ENCODE data around the gene MTM1.

MTM1 gene

GRCh38 chrX:150607201-150607600, 38.8 kb downstream of the MTM1 start:
- no peak for DNase-seq

- DNase-seq = no peak
Measured at GRCh38 chrX:150610043-150610442, 41.6 kb downstream of the MTM1 start.

- DNase-seq = no peak
Measured at GRCh38 chrX:150610446-150610845, 42.0 kb downstream of the MTM1 start.

- no peak for DNase-seq
Measured at GRCh38 chrX:150615356-150615755, 46.9 kb downstream of the MTM1 start.

GRCh38 chrX:150616179-150616862, 47.9 kb downstream of the MTM1 start:
- DNase-seq = no peak

GRCh38 chrX:150616863-150617198, 48.4 kb downstream of the MTM1 start:
- DNase-seq = no peak

- DNase-seq = no peak
Measured at GRCh38 chrX:150621652-150622051, 53.2 kb downstream of the MTM1 start.

- DNase-seq = no peak
Measured at GRCh38 chrX:150623583-150623982, 55.2 kb downstream of the MTM1 start.

- no peak for DNase-seq
Measured at GRCh38 chrX:150625097-150625496, 56.7 kb downstream of the MTM1 start.

- no peak for DNase-seq
Measured at GRCh38 chrX:150625875-150626274, 57.5 kb downstream of the MTM1 start.

GRCh38 chrX:150627957-150628356, 59.5 kb downstream of the MTM1 start:
- DNase-seq = no peak

GRCh38 chrX:150635952-150636351, 67.5 kb downstream of the MTM1 start:
- no peak for DNase-seq

- no peak for DNase-seq
Measured at GRCh38 chrX:150642423-150642822, 74.0 kb downstream of the MTM1 start.

GRCh38 chrX:150643271-150643670, 74.8 kb downstream of the MTM1 start:
- DNase-seq = no peak

- no peak for DNase-seq
Measured at GRCh38 chrX:150643958-150644357, 75.5 kb downstream of the MTM1 start.

GRCh38 chrX:150644422-150644821, 76.0 kb downstream of the MTM1 start:
- DNase-seq = no peak

- no peak for DNase-seq
Measured at GRCh38 chrX:150647331-150647730, 78.9 kb downstream of the MTM1 start.

GRCh38 chrX:150648296-150648940, 80.0 kb downstream of the MTM1 start:
- no peak for DNase-seq

- no peak for DNase-seq
Measured at GRCh38 chrX:150649096-150649870, 80.9 kb downstream of the MTM1 start.

- no peak for DNase-seq
Measured at GRCh38 chrX:150651906-150652305, 83.5 kb downstream of the MTM1 start.

- no peak for DNase-seq
Measured at GRCh38 chrX:150655788-150656187, 87.4 kb downstream of the MTM1 start.

GRCh38 chrX:150663073-150663472, 94.7 kb downstream of the MTM1 start:
- DNase-seq = no peak

GRCh38 chrX:150664290-150664689, 95.9 kb downstream of the MTM1 start:
- DNase-seq = no peak

- DNase-seq = no peak
Measured at GRCh38 chrX:150676221-150676620, 107.8 kb downstream of the MTM1 start.
